ENCODE measurements around the gene ADAM17.

GRCh38 chr2:9593925-9594324 lies 38.3 kb upstream of the ADAM17 start:
- TF ChIP-seq CTCF (IDR thresholded peaks at IDR 0.05) (no peak), POLR2A (IDR thresholded peaks at IDR 0.05) (no peak)
